Measurements from ENCODE around the gene PDSS1. TPM values are rescaled to one million over a fixed set of nuclear protein-coding genes. Genes with fewer than 3 reads are reported as not detected.
A peak's percentile ranks its signal among the peaks of the same experiment; 100 is the strongest.

Gene PDSS1
- total RNA-seq, 2 donors from 2014 or later: 7.7 to 10.9 TPM

DNA sequence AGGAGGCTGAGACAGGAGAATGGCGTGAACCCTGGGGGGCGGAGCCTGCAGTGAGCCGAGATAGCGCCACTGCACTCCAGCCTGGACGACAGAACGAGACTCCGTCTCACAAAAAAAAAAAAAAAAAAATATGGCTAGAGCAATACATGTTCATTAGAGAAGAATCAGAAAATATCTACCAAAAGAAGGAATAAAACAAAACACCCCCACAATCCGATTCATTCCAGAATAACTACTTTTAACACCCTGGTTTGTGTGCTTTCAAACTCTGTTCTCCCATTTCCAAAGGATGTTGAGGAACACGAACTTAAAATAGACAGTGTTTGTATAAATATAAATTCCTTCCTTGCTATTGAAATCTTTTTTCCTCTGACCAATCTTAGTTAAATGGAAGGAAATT, 6.5 kb downstream of the PDSS1 start:
- H3K9ac ChIP-seq (ENCODE audit: extremely low read depth, low read length, poor library complexity, severe bottlenecking): no peak overlapping the region
- Mint-ChIP-seq H3K36me3 (ENCODE audit: low read depth) (peaks cover 66% of the 10 kb centered on the region), H3K27ac (no peak overlapping the region), H3K9me3 (peaks cover 7% of the 10 kb centered on the region), H3K4me3 (no peak overlapping the region), H3K27me3 (ENCODE audit: insufficient read depth) (no peaks in the 10 kb centered on the region), H3K4me1 (no peaks in the 10 kb centered on the region)
- no peaks in the 10 kb centered on the region for H3K27me3 ChIP-seq (ENCODE audit: control insufficient read depth, insufficient read depth, low read length, poor library complexity, severe bottlenecking)
- H3K36me3 ChIP-seq (ENCODE audit: control insufficient read depth, insufficient read depth, low read length): peaks cover 47% of the 10 kb centered on the region
- no peaks in the 10 kb centered on the region for H3K4me1 ChIP-seq (ENCODE audit: control insufficient read depth, insufficient read depth, low read length)
- H3K4me3 ChIP-seq (ENCODE audit: low read length): no peak overlapping the region
- 100% methylated on average over 4 of the region's 9 CpGs; no CpG with 5 or more reads in 1 of the 2 experiments for WGBS, 2 experiments (ENCODE audit: insufficient coverage in 1 of 2, insufficient read length in 1 of 2)
- H3K27ac ChIP-seq (ENCODE audit: low read depth, low read length): no peak overlapping the region
- TF ChIP-seq, protein P1, sequence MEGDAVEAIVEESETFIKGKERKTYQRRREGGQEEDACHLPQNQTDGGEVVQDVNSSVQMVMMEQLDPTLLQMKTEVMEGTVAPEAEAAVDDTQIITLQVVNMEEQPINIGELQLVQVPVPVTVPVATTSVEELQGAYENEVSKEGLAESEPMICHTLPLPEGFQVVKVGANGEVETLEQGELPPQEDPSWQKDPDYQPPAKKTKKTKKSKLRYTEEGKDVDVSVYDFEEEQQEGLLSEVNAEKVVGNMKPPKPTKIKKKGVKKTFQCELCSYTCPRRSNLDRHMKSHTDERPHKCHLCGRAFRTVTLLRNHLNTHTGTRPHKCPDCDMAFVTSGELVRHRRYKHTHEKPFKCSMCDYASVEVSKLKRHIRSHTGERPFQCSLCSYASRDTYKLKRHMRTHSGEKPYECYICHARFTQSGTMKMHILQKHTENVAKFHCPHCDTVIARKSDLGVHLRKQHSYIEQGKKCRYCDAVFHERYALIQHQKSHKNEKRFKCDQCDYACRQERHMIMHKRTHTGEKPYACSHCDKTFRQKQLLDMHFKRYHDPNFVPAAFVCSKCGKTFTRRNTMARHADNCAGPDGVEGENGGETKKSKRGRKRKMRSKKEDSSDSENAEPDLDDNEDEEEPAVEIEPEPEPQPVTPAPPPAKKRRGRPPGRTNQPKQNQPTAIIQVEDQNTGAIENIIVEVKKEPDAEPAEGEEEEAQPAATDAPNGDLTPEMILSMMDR (conservative IDR thresholded peaks at IDR 0.05): no peak
- no peaks in the 10 kb centered on the region for H3K9me3 ChIP-seq (ENCODE audit: control insufficient read depth, low read length)
- DNase-seq: no peak

DNA sequence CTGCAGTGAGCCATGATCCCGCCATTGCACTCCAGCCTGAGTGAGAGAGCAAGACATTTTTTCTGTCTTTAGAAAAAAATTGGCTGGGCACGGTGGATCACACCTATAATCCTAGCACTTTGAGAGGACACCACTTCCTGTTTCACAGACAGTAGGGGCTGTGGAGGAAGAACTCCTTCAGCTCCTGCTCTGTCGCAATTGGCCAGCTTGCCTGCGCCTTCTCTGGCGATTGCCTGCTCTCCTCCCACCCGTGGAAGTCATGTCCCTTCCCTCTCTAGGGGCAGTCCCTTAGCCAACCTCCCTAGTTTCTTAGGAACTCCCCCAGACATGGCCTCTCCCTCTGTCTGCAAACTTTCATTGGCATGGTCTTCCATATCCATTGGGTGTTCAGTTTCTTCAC, 8.7 kb downstream of the PDSS1 start:
- WGBS, 2 experiments (ENCODE audit: insufficient coverage in 1 of 2, insufficient read length in 1 of 2): 81 to 93% methylated on average over 4 to 6 of the region's 6 CpGs
- Histone ChIP-seq H3K27me3 (ENCODE audit: control insufficient read depth, insufficient read depth, low read length, poor library complexity, severe bottlenecking) (no peaks in the 10 kb centered on the region), H3K9ac (ENCODE audit: extremely low read depth, low read length, poor library complexity, severe bottlenecking) (no peak overlapping the region), H3K4me3 (ENCODE audit: low read length) (no peak overlapping the region), H3K9me3 (ENCODE audit: control insufficient read depth, low read length) (no peaks in the 10 kb centered on the region), H3K36me3 (ENCODE audit: control insufficient read depth, insufficient read depth, low read length) (peaks cover 47% of the 10 kb centered on the region), H3K27ac (ENCODE audit: low read depth, low read length) (no peak overlapping the region), H3K4me1 (ENCODE audit: control insufficient read depth, insufficient read depth, low read length) (no peaks in the 10 kb centered on the region)
- peak overlapping the region; percentile 27 for H3K27ac Mint-ChIP-seq
- no peak for DNase-seq
- no peaks in the 10 kb centered on the region for H3K9me3 Mint-ChIP-seq
- no peak overlapping the region for H3K4me3 Mint-ChIP-seq
- H3K4me1 Mint-ChIP-seq: no peaks in the 10 kb centered on the region
- H3K36me3 Mint-ChIP-seq (ENCODE audit: low read depth): peaks cover 56% of the 10 kb centered on the region
- TF ChIP-seq, protein P1 (conservative IDR thresholded peaks at IDR 0.05): no peak
- H3K27me3 Mint-ChIP-seq (ENCODE audit: insufficient read depth): no peaks in the 10 kb centered on the region

DNA sequence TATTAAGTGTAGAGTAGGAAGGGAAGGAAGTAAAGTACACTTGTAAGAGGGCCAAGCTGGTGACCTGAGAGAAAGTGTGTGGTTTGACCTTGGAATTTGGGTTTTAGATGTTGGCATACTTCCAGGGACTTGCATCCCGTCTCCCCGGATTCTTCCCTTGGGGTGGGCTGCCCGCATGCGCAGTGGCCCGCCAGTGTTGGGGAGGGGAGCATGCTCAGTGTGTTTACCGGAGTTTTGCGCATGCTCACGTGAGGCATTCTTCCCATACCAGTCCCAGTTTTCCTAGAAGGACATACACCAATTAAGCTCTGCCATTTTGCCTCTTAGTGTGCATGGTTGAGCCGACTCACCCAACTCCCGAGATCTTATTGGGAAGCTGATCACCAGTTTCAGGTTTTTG, 9.4 kb downstream of the PDSS1 start:
- Histone ChIP-seq H3K9ac (ENCODE audit: extremely low read depth, low read length, poor library complexity, severe bottlenecking) (no peak overlapping the region), H3K4me1 (ENCODE audit: control insufficient read depth, insufficient read depth, low read length) (no peaks in the 10 kb centered on the region), H3K36me3 (ENCODE audit: control insufficient read depth, insufficient read depth, low read length) (peaks cover 40% of the 10 kb centered on the region), H3K4me3 (ENCODE audit: low read length) (no peak overlapping the region), H3K27me3 (ENCODE audit: control insufficient read depth, insufficient read depth, low read length, poor library complexity, severe bottlenecking) (no peaks in the 10 kb centered on the region), H3K27ac (ENCODE audit: low read depth, low read length) (no peak overlapping the region), H3K9me3 (ENCODE audit: control insufficient read depth, low read length) (no peaks in the 10 kb centered on the region)
- Mint-ChIP-seq H3K4me3 (no peak overlapping the region), H3K27ac (no peak overlapping the region), H3K4me1 (no peaks in the 10 kb centered on the region), H3K9me3 (no peaks in the 10 kb centered on the region), H3K27me3 (ENCODE audit: insufficient read depth) (no peaks in the 10 kb centered on the region), H3K36me3 (ENCODE audit: low read depth) (peaks cover 51% of the 10 kb centered on the region)
- 93 to 100% methylated on average over 3 to 10 of the region's 10 CpGs for WGBS, 2 experiments (ENCODE audit: insufficient coverage in 1 of 2, insufficient read length in 1 of 2)
- no peak for DNase-seq
- TF ChIP-seq, protein P1 (conservative IDR thresholded peaks at IDR 0.05): no peak

Measured in endodermal cell (in vitro differentiated cells).